Kidney capillary endothelial cell (primary cell): ENCODE measurements around the gene PRR13.

ENCODE experiments used
- DNase-seq: peaks from one replicate; pipeline ENCODE4 v3.0.0-alpha.2; 2018; ENCODE audit warnings: low spot score

Gene PRR13

DNA sequence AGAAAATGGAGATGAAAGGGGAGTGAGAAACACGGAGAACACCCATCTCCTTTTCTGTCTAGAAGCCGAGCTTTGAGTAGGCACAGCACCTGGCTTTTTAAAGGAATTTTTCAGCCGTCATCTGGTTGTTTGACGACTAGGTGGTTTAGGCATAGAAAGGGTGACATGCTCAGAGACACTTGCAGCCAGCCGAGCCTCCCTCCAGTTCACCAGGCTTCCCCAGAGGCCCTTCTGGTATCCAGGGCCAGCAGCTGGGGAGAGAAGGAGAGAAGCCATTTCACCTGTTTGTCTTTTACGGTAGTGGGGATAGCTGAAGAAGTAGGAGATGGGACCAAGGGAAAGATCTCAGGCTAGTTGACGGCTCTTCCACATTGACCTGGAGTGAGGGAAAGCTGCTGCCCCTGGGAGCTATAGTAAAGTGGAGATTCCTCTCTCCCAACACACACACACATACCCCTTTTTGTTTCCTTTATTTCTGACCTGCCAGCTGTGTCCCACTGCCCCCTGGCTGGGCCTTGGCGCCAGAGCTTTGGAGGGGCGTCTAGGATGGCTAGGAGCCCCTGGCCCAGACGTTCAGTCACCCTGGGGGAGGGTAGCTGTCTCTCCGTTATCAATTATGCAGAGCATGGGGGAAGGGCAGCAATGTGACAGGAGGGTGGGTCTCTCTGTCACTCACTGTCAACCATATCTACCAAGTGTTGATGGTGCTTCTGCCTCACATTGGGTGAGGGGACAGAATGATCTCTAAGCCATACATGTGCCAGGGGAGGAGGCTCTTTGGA is 52.3 kb downstream of the PRR13 start:
- DNase-seq = no peak
